ENCODE results near the gene ELOB. TPM values are rescaled to one million over a fixed set of nuclear protein-coding genes. Genes with fewer than 3 reads are reported as not detected.

Gene ELOB
- total RNA-seq, 1 donor from 2014 or later: 172 TPM

DNA sequence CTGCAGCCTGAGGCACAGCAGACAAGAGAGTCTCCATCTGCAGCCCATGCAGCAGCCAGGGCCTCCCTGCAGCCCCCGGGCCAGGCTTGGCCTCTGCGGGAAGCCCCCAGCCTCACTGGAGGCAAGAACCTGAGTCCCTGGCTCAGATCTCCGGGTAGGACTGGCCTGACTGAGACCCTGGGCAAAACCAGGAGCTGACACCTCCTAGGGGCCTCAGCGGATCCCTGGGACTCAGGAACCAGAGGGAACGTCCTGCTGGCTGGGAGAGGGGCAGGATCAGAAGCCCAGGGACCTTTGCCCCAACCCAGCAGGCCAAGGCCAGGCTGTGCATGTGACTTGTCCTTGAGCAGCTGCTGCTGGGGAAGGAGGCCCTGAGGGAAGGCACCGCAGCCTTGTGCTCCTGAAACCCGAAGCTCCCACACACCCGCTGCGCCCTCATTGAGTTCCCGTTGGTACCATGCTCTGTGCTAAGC, 38.3 kb upstream of the ELOB start:
- intact Hi-C loops (cut with micrococcal nuclease): no loop called here
- ATAC-seq (ENCODE audit: low read depth): no peak
- H3K9me3 Mint-ChIP-seq: no peaks in the 10 kb centered on the region
- H3K4me3 Mint-ChIP-seq: no peak overlapping the region
- no peak for TF ChIP-seq CTCF (IDR thresholded peaks at IDR 0.05)
- ChIA-PET CTCF (no interaction called here), POLR2A (no interaction called here)
- H3K36me3 Mint-ChIP-seq (ENCODE audit: low read depth): no peaks in the 10 kb centered on the region
- no peak overlapping the region for H3K27ac Mint-ChIP-seq
- peaks cover 12% of the 10 kb centered on the region for H3K27me3 Mint-ChIP-seq
- no peaks in the 10 kb centered on the region for H3K4me1 Mint-ChIP-seq
- DNase-seq: no peak

DNA sequence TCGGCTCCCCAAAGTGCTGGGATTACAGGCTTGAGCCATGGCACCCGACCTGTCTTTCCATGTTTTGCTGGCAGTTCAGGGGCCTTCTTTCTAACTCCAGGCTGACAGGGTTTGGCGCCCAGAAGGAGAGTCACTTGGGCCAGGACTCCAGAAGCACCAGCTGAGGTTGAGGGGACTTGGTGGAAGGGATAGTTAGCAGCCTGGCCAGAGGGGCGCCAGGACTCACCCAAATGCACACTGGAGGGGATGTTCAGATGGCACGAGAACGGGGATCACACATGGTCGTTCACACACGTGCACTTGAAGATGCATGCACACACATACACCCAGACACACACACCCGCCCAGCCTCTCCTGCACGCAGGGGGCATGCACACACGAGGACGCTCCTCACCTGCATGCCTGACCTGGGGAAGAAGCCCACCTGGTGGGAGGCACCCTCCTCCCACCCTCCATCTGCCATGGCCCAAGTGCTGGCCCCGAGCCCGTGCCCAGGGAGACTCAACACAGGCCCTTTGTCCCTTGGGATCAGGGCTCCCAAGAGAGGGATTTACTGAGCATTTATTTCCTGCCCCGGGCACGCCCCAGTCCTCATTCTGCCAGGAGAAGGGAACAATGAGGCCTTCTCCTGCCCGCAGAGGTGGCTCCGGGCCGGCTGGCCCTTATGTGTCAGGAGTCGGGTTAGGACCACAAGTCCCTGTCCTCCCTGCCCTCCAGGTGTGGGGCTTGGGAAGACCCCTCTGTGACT, 37.6 kb upstream of the ELOB start:
- ChIA-PET POLR2A (no interaction called here), CTCF (no interaction called here)
- intact Hi-C loops (cut with micrococcal nuclease): no loop called here
- Mint-ChIP-seq H3K4me3 (no peak overlapping the region), H3K27ac (no peak overlapping the region), H3K36me3 (ENCODE audit: low read depth) (no peaks in the 10 kb centered on the region), H3K27me3 (peaks cover 16% of the 10 kb centered on the region), H3K4me1 (no peaks in the 10 kb centered on the region), H3K9me3 (no peaks in the 10 kb centered on the region)
- DNase-seq (no peak), ATAC-seq (ENCODE audit: low read depth) (no peak)
- TF ChIP-seq CTCF (IDR thresholded peaks at IDR 0.05): no peak

DNA sequence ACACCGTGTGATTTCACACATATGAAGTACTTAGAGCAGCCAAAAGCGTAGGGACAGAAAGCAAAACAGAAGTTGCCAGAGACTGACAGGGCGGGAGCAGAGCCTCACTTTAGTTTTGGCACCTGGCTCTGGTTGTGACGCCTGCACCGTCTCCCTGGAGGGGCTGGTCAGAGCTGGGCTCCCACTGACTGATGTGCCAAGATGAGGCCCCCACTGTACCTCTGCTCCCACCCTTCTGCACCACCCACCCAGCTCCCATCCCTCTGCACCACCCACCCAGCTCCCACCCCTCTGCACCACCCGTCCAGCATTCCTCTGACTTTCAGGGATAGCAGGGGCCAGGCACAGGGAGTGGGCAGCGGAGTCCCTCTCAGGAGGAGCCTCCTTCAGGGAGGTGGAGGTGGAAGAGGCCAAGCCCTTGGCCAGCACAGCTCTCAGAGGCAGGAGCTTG, 36.7 kb upstream of the ELOB start:
- intact Hi-C loops (cut with micrococcal nuclease): no loop called here
- Mint-ChIP-seq H3K9me3 (peaks cover 4% of the 10 kb centered on the region), H3K4me3 (no peak overlapping the region), H3K27ac (no peak overlapping the region), H3K4me1 (no peaks in the 10 kb centered on the region), H3K27me3 (peaks cover 18% of the 10 kb centered on the region), H3K36me3 (ENCODE audit: low read depth) (no peaks in the 10 kb centered on the region)
- no peak for DNase-seq
- ChIA-PET CTCF (no interaction called here), POLR2A (no interaction called here)
- no peak for TF ChIP-seq CTCF (IDR thresholded peaks at IDR 0.05)
- no peak for ATAC-seq (ENCODE audit: low read depth)

GRCh38 chr16:2811703-2812471, 34.8 kb upstream of the ELOB start:
- Mint-ChIP-seq H3K4me1 (no peaks in the 10 kb centered on the region), H3K27ac (no peak overlapping the region), H3K27me3 (peaks cover 29% of the 10 kb centered on the region), H3K4me3 (no peak overlapping the region), H3K36me3 (ENCODE audit: low read depth) (no peaks in the 10 kb centered on the region), H3K9me3 (peaks cover 4% of the 10 kb centered on the region)
- CTCF ChIA-PET: no interaction called here
- intact Hi-C loops (cut with micrococcal nuclease): no loop called here
- ATAC-seq (ENCODE audit: low read depth) (no peak), DNase-seq (no peak)
- no peak for TF ChIP-seq CTCF (IDR thresholded peaks at IDR 0.05)
- POLR2A ChIA-PET: no interaction called here

GRCh38 chr16:2810651-2811050, 33.6 kb upstream of the ELOB start:
- H3K9me3 Mint-ChIP-seq: peaks cover 4% of the 10 kb centered on the region
- intact Hi-C loops (cut with micrococcal nuclease): no loop called here
- TF ChIP-seq CTCF (IDR thresholded peaks at IDR 0.05): no peak
- ChIA-PET CTCF (no interaction called here), POLR2A (no interaction called here)
- no peak overlapping the region for H3K27ac Mint-ChIP-seq
- H3K27me3 Mint-ChIP-seq: peaks cover 35% of the 10 kb centered on the region
- H3K36me3 Mint-ChIP-seq (ENCODE audit: low read depth): no peaks in the 10 kb centered on the region
- no peak for ATAC-seq (ENCODE audit: low read depth)
- H3K4me3 Mint-ChIP-seq: no peak overlapping the region
- no peak for DNase-seq
- no peaks in the 10 kb centered on the region for H3K4me1 Mint-ChIP-seq
